Kidney epithelial cell (primary cell): ENCODE measurements around the gene SEPTIN2. TPM values are rescaled to one million over a fixed set of nuclear protein-coding genes. Genes with fewer than 3 reads are reported as not detected.

Experiments
- DNase-seq: peaks from one replicate; pipeline ENCODE4 v3.0.0-alpha.2; 2010; ENCODE audit warnings: low read depth
- H3K27me3 ChIP-seq: 2 replicates; pipeline ENCODE4 v1.6.0; 2011; ENCODE audit warnings: low read length; ENCODE audit not compliant: control insufficient read depth, insufficient read depth
- H3K36me3 ChIP-seq: 2 replicates; pipeline ENCODE4 v1.5.1; 2011; ENCODE audit warnings: low read length; ENCODE audit not compliant: control insufficient read depth, insufficient read depth
- H3K4me3 ChIP-seq: 2 replicates; pipeline ENCODE4 v1.5.1; 2011; ENCODE audit warnings: low read depth, mild to moderate bottlenecking, control low read depth, low read length
- total RNA-seq: library from RNA; depleted of rRNA; stranded (reverse); fragments of >200 nt; gene quantifications from 2 replicates; pipeline ENCODE4 v1.2.3, GENCODE V29; 2015
- TF ChIP-seq, protein P1 (sequence below): IDR thresholded peaks from 2 replicates; pipeline ENCODE4 v1.5.1; 2011; ENCODE audit warnings: mild to moderate bottlenecking, moderate library complexity, low read length, control low read depth, inconsistent platforms; ENCODE audit not compliant: insufficient read depth, poor library complexity, severe bottlenecking

Gene SEPTIN2
- total RNA-seq, 1 donor from 2014 or later = 350 TPM

DNA sequence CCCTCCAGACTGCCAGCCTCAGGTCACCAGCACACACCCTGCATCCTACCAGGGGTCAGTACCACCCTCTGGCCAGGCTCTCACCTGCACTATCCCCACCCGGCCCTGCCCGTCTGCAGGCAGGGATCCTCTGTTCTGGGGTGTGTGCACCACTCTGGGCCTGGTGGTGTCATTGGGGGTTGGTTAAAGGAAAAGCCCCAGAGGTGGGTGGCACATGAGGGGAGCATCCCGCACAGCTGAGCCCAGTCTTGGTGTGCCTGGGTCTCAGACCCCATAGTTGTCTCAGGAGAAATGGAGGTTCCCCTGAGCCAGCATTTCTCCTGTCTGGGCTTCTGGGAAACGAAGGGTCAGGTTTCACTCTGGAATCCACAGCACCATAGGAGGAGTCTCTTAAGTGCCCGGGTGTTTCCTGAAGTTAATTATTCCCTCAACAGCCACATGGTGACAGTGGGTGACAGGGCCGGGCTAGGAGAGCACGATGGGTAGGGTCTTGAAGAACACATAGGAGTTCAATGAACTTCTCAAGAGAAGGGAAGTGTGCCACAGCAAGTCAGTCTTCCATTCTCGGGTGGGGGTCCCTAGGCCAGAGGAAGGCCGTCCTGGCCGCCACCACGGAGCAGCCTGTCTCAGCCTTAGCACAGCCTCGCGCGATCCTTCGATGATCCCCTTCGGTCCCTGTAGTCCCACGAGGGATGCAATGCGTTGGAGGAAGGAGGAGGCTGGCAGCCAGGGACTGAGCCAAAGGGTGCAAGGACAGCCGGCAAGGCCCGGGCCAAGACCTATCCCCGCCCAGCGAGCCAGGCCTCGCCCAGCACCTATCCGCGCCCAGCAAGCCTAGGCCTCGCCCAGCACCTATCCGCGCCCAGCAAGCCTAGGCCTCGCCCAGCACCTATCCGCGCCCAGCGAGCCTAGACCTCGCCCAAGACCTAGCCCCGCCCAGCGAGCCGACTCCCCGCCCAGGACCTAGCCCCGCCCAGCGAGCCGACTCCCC is 39.2 kb downstream of the SEPTIN2 start:
- TF ChIP-seq, protein P1, sequence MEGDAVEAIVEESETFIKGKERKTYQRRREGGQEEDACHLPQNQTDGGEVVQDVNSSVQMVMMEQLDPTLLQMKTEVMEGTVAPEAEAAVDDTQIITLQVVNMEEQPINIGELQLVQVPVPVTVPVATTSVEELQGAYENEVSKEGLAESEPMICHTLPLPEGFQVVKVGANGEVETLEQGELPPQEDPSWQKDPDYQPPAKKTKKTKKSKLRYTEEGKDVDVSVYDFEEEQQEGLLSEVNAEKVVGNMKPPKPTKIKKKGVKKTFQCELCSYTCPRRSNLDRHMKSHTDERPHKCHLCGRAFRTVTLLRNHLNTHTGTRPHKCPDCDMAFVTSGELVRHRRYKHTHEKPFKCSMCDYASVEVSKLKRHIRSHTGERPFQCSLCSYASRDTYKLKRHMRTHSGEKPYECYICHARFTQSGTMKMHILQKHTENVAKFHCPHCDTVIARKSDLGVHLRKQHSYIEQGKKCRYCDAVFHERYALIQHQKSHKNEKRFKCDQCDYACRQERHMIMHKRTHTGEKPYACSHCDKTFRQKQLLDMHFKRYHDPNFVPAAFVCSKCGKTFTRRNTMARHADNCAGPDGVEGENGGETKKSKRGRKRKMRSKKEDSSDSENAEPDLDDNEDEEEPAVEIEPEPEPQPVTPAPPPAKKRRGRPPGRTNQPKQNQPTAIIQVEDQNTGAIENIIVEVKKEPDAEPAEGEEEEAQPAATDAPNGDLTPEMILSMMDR = no peak
- Histone ChIP-seq H3K4me3 (no peak overlapping the region), H3K27me3 (no peaks in the 10 kb centered on the region), H3K36me3 (peaks cover 2% of the 10 kb centered on the region)
- peak; percentile 56 for DNase-seq

DNA sequence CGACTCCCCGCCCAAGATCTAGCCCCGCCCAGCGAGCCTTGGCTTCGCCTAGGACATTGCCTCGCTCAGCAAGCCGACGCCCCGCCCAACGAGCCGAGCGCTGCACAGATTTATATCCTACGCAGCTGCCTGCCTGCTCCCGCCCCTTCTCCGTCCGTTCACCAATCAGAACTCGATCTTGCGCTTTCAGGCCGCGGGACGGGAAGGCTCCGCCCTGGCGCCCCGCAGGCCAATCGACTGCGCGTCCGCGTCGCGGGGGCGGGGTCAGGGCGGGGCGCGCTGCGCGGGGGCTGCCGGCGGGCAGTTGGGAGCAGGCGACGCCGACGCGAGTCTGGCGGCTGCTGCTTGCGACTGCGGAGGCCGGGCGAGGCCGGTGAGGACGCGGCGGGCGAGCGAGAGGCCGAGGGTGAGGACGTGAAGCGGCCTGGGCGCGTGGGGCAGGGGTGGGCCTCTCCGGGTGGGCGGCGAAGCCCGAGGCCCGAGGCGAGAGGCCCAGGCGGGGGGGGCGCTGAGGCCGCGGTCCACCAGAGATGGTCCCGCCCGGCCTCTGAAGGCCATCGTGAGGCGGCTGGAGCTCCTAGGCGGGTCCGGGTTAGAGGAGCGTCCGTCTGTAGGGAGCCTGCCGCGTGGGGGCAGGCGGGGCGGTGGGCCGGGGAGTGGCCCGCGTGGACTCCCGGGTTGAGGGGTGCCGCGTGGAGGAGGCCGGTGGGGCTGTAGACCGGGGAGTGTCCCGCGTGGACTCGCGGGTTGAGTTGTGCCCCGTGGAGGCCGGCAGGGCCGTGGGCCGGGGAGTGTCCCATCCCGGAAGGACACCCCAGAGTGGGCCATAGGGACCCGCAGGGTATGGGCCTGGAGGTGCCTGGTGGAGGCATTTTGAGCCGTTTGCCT is 40.5 kb downstream of the SEPTIN2 start, which contains the start of gene FARP2:
TSS of gene FARP2 (plus strand) at position 303 of the 888 bp plus-strand sequence. CDS start 16,823 bp downstream, outside the sequence.
- TF ChIP-seq, protein P1 = no peak
- Histone ChIP-seq H3K27me3 (no peaks in the 10 kb centered on the region), H3K4me3 (peak within 1 kb of the TSS; percentile 90), H3K36me3 (no peaks in the 10 kb centered on the region)
- DNase-seq = peak; percentile 92

DNA sequence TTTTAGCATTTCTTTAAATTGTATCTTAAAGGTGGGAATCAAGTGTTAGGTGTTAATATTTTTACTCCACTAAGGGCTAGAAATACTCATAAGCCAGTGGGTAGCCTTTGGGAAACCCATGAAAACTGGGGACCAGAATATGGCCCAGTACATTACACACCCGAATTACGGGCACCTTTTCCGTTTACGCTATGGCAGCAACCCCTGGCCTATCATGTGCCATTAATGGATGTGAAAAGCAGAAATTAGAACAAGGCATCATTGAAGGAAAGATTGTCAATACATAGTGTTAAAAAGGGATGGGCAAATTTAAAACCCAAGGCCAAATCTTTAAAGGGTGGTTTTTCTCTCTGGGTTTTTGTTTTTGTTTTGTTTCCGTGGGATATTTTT is 41.1 kb downstream of the SEPTIN2 start:
- TF ChIP-seq, protein P1 = no peak
- Histone ChIP-seq H3K4me3 (peak overlapping the region; percentile 90), H3K27me3 (no peaks in the 10 kb centered on the region), H3K36me3 (no peaks in the 10 kb centered on the region)
- DNase-seq = no peak

DNA sequence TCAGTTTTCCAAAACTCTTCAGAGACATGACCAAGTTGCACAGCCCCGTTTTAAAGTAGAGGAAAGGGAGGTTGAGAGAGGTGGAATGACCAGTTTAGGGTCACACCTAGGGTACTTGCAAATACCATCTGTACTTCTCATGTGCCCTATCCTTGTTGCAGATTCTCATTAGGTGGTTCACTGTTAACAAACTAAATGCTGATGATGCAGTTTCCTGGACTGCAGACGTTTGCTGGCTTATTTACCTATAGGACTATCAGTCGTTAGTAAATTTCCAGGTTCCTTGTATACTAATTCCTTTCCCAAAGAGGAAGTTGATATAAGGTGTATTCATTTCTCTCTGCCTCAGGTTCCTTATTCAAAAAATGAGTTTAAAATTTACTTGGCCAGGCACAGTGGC is 41.8 kb downstream of the SEPTIN2 start:
- TF ChIP-seq, protein P1 = no peak
- no peak for DNase-seq
- no peak overlapping the region for H3K4me3 ChIP-seq
- no peaks in the 10 kb centered on the region for H3K36me3 ChIP-seq
- no peaks in the 10 kb centered on the region for H3K27me3 ChIP-seq

DNA sequence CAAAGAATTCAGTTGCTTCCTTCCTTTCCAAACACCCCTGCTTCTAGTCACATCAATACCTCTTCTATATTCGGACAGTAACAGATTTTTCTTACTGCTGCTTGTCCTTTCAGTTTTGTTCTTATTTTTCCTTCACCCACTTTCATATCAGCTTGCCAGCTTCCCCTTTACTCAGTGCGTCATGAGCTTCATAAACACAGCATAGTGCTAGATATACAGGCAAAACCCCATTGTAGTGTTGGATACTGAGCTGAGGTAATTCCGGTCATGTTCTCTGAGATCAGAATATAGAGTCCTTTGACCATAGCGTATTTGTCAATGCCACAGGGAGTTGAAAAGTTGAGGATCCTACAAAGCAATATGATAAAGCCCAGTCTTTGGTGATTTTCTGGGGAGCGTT is 42.7 kb downstream of the SEPTIN2 start:
- TF ChIP-seq, protein P1 = no peak
- Histone ChIP-seq H3K4me3 (no peak overlapping the region), H3K27me3 (no peaks in the 10 kb centered on the region), H3K36me3 (no peaks in the 10 kb centered on the region)
- DNase-seq = no peak
